ENCODE measurements around the gene HCCS.

DNA sequence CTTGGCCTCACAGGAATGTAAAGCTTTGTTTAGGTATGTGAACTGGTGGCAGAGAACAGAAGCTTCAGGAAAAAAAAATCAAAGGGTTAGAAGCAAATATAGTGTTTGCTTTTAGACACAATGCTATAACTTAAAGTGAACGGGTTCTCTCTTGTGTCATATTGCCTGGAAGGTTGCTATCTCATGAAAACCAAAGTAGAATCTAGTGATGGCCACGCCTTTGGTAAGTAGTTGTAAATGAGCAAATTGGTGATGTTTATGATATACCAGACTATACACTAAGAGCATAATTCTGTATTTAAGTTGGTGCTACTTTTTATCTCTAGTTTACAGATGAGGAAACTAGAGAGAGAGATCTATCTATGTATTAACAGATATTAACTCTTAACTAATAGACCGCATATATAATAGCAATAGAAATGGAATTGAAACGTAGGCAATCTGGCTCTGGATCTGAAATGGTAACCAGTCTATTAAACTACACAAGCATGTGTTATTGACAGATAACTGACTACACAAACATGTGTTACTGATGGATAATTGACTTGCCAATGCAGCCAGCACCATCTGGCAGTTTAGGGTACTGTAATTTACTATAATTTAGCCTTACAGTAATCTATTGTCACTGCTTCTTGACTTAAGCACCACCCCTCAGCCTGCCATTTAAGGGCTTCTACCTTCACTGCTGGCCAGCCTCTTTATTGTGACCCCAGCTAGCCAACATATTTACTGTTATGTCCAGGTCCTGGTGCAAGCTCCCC, 40.8 kb downstream of the HCCS start:
- TF ChIP-seq, protein P1, sequence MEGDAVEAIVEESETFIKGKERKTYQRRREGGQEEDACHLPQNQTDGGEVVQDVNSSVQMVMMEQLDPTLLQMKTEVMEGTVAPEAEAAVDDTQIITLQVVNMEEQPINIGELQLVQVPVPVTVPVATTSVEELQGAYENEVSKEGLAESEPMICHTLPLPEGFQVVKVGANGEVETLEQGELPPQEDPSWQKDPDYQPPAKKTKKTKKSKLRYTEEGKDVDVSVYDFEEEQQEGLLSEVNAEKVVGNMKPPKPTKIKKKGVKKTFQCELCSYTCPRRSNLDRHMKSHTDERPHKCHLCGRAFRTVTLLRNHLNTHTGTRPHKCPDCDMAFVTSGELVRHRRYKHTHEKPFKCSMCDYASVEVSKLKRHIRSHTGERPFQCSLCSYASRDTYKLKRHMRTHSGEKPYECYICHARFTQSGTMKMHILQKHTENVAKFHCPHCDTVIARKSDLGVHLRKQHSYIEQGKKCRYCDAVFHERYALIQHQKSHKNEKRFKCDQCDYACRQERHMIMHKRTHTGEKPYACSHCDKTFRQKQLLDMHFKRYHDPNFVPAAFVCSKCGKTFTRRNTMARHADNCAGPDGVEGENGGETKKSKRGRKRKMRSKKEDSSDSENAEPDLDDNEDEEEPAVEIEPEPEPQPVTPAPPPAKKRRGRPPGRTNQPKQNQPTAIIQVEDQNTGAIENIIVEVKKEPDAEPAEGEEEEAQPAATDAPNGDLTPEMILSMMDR (IDR thresholded peaks at IDR 0.05) = no peak
- no peak for TF ChIP-seq POLR2A (IDR thresholded peaks at IDR 0.05)
